Activated CD8-positive, alpha-beta T cell treated with anti-CD3 and anti-CD28 coated beads, Interleukin-2, amount 10 ng/mL, durations not matched to agents 7 days and 5 days (primary cell): ENCODE measurements around the gene GNG8. TPM values are rescaled to one million over a fixed set of nuclear protein-coding genes. Genes with fewer than 3 reads are reported as not detected.
"Not testable (repeated sequence)": the region's sequence is repeated elsewhere in the genome, so short reads cannot be mapped to it uniquely, and the experiment has no call there.

ENCODE experiments used
- ATAC-seq: fragments of 150-1000 bp; cut with Tn5 transposase; one replicate; pipeline ENCODE4 v1.10.0; 2021; ENCODE audit warnings: moderate library complexity
- CTCF ChIA-PET: fragments of 350-600 bp; sonication (Branson Sonifier 250); formaldehyde crosslinking; loops from one replicate; lab custom pipeline; 2021; ENCODE audit warnings: antibody characterized with exemption; lab: Charles Lee
- POLR2A ChIA-PET: fragments of 350-600 bp; sonication (Branson Sonifier 250); formaldehyde crosslinking; loops from one replicate; lab custom pipeline; 2021; ENCODE audit warnings: antibody characterized with exemption; lab: Charles Lee
- DNase-seq: peaks from one replicate; pipeline ENCODE4 v3.0.0-alpha.2; 2020
- H3K27ac Mint-ChIP-seq: one replicate; pipeline ENCODE4 v1.8.0; 2021; ENCODE audit warnings: mild to moderate bottlenecking, mixed read lengths
- H3K27me3 Mint-ChIP-seq: one replicate; pipeline ENCODE4 v1.8.0; 2021; ENCODE audit warnings: low read depth, mixed read lengths
- H3K36me3 Mint-ChIP-seq: one replicate; pipeline ENCODE4 v1.8.0; 2021; ENCODE audit warnings: low read depth, mixed read lengths
- H3K4me1 Mint-ChIP-seq: one replicate; pipeline ENCODE4 v1.8.0; 2021; ENCODE audit warnings: low read depth, mixed read lengths
- H3K4me3 Mint-ChIP-seq: one replicate; pipeline ENCODE4 v1.8.0; 2021; ENCODE audit warnings: mild to moderate bottlenecking, mixed read lengths
- H3K9me3 Mint-ChIP-seq: one replicate; pipeline ENCODE4 v1.8.0; 2022; ENCODE audit warnings: mixed read lengths; ENCODE audit not compliant: insufficient read depth
- total RNA-seq, 2 experiments: library from RNA; stranded (reverse); gene quantifications; one replicate each; pipeline ENCODE4 v1.2.3, GENCODE V29; 2021

Gene GNG8
- total RNA-seq, 2 experiments from 2014 or later: not detected

DNA sequence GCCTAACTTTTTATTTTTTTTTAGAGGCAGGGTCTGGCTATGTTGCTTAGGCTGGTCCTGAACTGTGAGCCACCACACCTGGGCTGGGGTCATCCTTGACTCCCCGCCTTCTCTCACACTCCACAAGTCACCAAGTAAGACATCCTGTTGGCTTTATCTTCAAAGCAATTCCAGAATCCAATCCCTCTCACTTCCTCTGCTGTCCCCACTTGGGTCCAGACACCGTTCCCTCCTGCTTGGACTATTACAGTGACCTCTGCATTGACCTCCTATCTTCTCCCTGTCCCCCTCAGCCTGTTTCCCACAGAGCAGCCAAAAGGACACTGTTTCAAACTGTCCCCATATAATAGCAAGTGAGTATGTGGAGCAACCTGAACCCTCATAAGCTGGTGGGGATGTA is 4.7 kb upstream of the GNG8 start:
- Mint-ChIP-seq H3K4me1 (peaks cover 10% of the 10 kb centered on the region), H3K27ac (no peak overlapping the region), H3K9me3 (no peaks in the 10 kb centered on the region), H3K36me3 (no peaks in the 10 kb centered on the region), H3K27me3 (peaks cover 18% of the 10 kb centered on the region), H3K4me3 (no peak overlapping the region)
- ChIA-PET CTCF (interaction anchor here (0.9 to 1.1 kb wide), 5 partner anchors 18 to 111 kb away, joined by 3 read pairs; no protein-coding TSS in a partner anchor), POLR2A (interaction anchor here (0.6 kb wide), 1 partner anchor 23 kb away, joined by 4 read pairs; no protein-coding TSS in a partner anchor)
- no peak for ATAC-seq
- no peak for DNase-seq

DNA sequence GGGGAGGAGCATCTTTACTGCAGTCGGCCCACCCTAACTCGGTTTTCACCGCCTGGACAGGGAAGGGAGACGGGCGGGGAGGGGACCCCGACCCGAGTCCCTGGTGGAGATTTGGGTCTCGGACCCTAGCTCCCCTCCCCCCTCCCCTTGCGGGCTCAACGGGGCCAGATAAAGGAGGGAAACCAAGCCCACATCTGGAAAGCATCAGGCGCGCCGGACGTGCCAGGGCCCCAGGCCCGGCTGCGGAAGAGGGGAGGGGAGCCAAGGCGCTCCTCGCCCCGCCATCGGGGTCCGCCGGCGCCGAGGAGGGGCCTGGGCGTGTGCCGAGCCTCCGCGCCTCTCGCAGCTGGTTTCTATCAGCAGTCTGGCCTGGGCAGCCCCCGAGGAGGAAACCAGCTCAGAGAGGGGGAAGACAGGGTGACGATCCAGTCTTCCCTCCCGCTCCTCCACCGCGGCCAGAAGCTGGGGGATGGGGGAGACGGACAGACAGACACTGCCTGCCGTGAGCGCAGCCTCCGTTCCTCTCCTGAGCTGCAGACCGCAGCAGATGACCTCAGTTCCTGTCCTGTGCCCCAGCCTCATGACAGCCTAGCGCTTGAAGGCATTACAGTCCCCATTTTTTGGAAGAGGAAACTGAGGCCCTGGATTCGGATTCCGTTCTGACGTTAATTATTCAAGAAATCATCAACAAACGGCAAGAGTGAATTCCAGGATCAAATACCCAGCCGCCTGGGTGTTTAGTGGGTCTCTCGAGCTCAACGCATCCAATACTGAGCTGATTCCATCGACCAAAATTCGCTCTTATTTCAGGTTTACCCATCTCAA is 3.6 kb upstream of the GNG8 start:
- POLR2A ChIA-PET: interaction anchor here (0.5 to 1.2 kb wide), 2 partner anchors 110 to 1745 kb away, joined by 3 to 4 read pairs; no protein-coding TSS in a partner anchor
- peak; percentile 68 for DNase-seq

DNA sequence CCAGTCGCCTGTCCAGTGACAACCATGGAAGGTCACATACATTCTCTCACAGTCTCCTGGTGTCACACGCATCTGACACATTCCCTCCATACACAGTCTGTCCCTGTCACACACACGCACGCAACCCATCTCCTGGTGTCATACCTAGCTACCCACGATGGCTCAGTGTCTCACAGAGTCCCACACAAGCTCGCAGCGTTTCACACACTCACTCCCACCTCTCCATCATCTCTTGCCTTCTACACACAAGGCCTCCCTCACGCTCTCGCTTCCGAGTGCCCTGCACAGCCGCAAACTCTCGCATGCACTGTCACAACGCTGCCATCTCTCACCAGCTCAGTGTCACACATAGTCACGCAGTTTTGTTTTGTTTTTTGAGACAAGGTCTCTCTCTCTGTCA is 1.2 kb upstream of the GNG8 start:
- DNase-seq: no peak

More for the DNA sequence above, 3.6 kb upstream of the GNG8 start:
- CTCF ChIA-PET: interaction anchor here (0.7 to 1.1 kb wide), 9 partner anchors 8 to 123 kb away, joined by 3 read pairs; no protein-coding TSS in a partner anchor
- peaks cover 13% of the 10 kb centered on the region for H3K27me3 Mint-ChIP-seq
- H3K4me3 Mint-ChIP-seq: no peak overlapping the region
- H3K4me1 Mint-ChIP-seq: peaks cover 14% of the 10 kb centered on the region
- ATAC-seq: no peak
- no peaks in the 10 kb centered on the region for H3K36me3 Mint-ChIP-seq
- no peaks in the 10 kb centered on the region for H3K9me3 Mint-ChIP-seq
- no peak overlapping the region for H3K27ac Mint-ChIP-seq

DNA sequence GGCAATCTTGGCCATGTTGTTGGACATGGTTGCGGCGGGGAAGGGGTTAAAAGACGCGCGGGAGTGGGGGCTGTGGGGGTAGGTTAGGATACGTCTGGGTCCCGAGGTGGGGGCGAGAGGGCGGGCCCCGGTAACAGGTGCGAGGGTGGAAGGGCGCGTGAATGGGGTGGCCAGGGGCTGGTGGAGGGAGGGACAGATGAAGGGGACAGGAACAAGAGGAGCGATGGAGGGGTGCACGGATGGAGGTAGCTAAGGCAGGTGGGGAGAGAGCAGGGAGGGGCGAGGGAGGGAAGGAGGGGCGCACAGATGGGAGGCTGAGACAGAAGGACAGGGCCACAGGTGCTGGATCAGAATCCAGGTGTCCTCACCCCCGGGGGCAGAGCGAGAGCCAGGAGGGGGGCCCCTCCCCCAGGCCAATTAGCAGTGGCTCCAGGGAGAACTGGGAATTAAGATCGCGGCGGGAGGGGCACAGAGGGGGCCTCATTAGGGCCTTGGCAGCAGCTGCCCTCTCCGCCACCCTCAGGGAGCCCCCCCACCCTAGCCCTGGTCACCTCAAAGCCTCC is 1.3 kb downstream of the GNG8 start:
- ATAC-seq (no peak), DNase-seq (no peak)
- Mint-ChIP-seq H3K27ac (no peak overlapping the region), H3K9me3 (no peaks in the 10 kb centered on the region), H3K36me3 (no peaks in the 10 kb centered on the region), H3K27me3 (peaks cover 2% of the 10 kb centered on the region), H3K4me3 (peak overlapping the region; percentile 39), H3K4me1 (peaks cover 27% of the 10 kb centered on the region)
- ChIA-PET CTCF (interaction anchor here (1.0 to 15.9 kb wide), 4 partner anchors 18 to 106 kb away, joined by 3 to 245 read pairs (median 18); partner anchors contain the start of gene DACT3), POLR2A (interaction anchor here (0.6 to 2.7 kb wide), 3 partner anchors 18 to 111 kb away, joined by 3 to 14 read pairs (median 4); no protein-coding TSS in a partner anchor)

More for the DNA sequence above, 1.2 kb upstream of the GNG8 start:
- CTCF ChIA-PET: interaction anchor here (0.7 to 2.2 kb wide), 7 partner anchors 11 to 77 kb away, joined by 3 to 21 read pairs (median 5); partner anchors contain the start of gene DACT3
- no peak overlapping the region for H3K4me3 Mint-ChIP-seq
- no peaks in the 10 kb centered on the region for H3K36me3 Mint-ChIP-seq
- H3K27ac Mint-ChIP-seq: no peak overlapping the region
- no peak for ATAC-seq
- POLR2A ChIA-PET: interaction anchor here (1.0 kb wide), 2 partner anchors 17 to 36 kb away, joined by 3 to 4 read pairs; partner anchors contain the start of gene CALM3
- peaks cover 10% of the 10 kb centered on the region for H3K27me3 Mint-ChIP-seq
- H3K9me3 Mint-ChIP-seq: no peaks in the 10 kb centered on the region
- peaks cover 29% of the 10 kb centered on the region for H3K4me1 Mint-ChIP-seq

DNA sequence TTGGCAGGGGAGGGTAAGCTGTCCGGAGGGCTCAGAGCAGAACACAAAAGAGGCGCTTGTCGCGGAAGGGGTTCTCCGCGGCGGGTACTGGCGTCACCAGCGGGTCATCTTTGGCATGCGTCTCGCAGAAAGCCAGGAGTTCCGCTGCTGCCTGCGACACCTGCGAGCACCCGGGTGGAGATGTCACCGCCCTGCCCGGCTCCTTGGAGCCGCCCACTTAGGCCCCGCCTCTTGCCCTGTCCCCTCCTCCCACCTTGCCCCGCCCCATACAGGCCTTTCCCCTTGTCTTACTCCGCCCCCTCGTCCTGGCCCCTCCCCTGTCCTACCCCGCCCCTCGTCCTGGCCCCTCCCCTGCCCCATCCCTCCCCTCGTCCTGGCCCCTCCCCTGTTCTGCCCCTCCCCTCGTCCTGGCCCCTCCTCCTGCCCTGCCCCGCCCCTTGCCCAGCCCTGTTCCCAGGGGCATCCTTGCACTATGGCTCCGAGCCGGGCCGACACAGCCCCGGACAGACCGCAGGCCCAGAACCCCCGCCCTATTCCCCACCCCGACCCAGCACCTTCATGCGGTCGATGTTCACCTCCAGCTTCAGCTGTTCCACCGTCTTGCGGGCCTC is 1.9 kb downstream of the GNG8 start:
- POLR2A ChIA-PET: interaction anchor here (1.3 to 2.7 kb wide), 4 partner anchors 10 to 23 kb away, joined by 4 to 14 read pairs (median 9); partner anchors contain the start of gene PTGIR
- Mint-ChIP-seq H3K4me3 (peak overlapping the region; percentile 73), H3K9me3 (no peaks in the 10 kb centered on the region), H3K36me3 (no peaks in the 10 kb centered on the region), H3K27me3 (peaks cover 2% of the 10 kb centered on the region), H3K27ac (peak overlapping the region; percentile 81), H3K4me1 (peaks cover 27% of the 10 kb centered on the region)
- ATAC-seq (peak; percentile 70), DNase-seq (peak; percentile 96)
- CTCF ChIA-PET: interaction anchor here (1.0 to 15.9 kb wide), 6 partner anchors 10 to 115 kb away, joined by 3 to 245 read pairs (median 4); partner anchors contain the start of gene DACT3

DNA sequence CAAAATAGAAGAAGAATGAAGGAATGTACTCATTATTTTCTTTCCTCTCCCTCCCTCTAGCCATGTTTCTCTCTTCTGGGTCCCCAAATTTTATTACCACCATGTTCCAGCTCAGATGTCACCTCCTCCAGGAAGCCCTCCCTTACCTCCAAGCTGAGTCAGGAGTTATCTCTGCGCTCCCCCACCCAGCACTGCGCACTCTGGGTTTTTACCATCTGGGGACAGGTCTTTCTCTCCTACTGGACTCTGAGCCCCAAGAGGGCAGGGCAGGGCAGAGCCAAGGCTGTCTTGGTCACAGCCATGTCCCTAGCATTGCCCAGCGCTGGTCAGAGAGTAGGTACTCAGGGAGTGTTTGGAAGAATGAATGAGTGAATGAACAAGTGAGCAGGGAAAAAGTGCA is 2.9 kb downstream of the GNG8 start:
- ATAC-seq: no peak
- peaks cover 2% of the 10 kb centered on the region for H3K27me3 Mint-ChIP-seq
- H3K36me3 Mint-ChIP-seq: no peaks in the 10 kb centered on the region
- H3K4me3 Mint-ChIP-seq: peak overlapping the region; percentile 73
- POLR2A ChIA-PET: interaction anchor here (1.0 to 2.7 kb wide), 6 partner anchors 9 to 32 kb away, joined by 3 to 14 read pairs (median 7); partner anchors contain the start of genes CALM3 and PTGIR
- CTCF ChIA-PET: interaction anchor here (1.1 to 15.9 kb wide), 6 partner anchors 9 to 116 kb away, joined by 3 to 245 read pairs (median 4); partner anchors contain the start of gene DACT3
- DNase-seq: no peak
- peak overlapping the region; percentile 81 for H3K27ac Mint-ChIP-seq
- H3K9me3 Mint-ChIP-seq: no peaks in the 10 kb centered on the region
- peaks cover 36% of the 10 kb centered on the region for H3K4me1 Mint-ChIP-seq

DNA sequence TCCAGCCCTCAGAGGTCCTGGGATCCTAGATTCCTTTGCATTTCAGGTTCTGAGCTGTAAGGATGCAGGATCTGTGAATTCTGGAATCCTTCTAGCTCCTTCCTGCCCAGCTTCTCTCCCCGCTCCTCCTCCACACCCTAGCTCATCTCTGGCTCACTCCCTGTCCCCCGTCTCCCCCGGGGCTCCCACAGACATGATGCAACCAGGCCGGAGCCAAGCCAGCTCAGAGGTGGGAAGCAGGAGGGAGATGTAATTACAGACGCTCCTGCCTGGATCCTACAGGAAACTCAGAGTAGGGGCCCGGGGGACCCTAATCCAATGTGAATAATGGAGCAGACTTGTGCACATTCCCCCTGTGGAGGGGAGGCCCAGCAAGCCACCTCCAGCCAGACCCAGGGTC is 4.5 kb downstream of the GNG8 start:
- ChIA-PET POLR2A (interaction anchor here (1.2 to 3.3 kb wide), 4 partner anchors 13 to 30 kb away, joined by 3 to 21 read pairs (median 6); no protein-coding TSS in a partner anchor), CTCF (interaction anchor here (0.7 to 15.9 kb wide), 5 partner anchors 8 to 122 kb away, joined by 3 to 245 read pairs (median 3); partner anchors contain the start of gene DACT3)
- DNase-seq: no peak
- no peaks in the 10 kb centered on the region for H3K36me3 Mint-ChIP-seq
- peaks cover 2% of the 10 kb centered on the region for H3K27me3 Mint-ChIP-seq
- no peak overlapping the region for H3K4me3 Mint-ChIP-seq
- no peak overlapping the region for H3K27ac Mint-ChIP-seq
- no peak for ATAC-seq
- H3K4me1 Mint-ChIP-seq: peaks cover 41% of the 10 kb centered on the region
- H3K9me3 Mint-ChIP-seq: no peaks in the 10 kb centered on the region

DNA sequence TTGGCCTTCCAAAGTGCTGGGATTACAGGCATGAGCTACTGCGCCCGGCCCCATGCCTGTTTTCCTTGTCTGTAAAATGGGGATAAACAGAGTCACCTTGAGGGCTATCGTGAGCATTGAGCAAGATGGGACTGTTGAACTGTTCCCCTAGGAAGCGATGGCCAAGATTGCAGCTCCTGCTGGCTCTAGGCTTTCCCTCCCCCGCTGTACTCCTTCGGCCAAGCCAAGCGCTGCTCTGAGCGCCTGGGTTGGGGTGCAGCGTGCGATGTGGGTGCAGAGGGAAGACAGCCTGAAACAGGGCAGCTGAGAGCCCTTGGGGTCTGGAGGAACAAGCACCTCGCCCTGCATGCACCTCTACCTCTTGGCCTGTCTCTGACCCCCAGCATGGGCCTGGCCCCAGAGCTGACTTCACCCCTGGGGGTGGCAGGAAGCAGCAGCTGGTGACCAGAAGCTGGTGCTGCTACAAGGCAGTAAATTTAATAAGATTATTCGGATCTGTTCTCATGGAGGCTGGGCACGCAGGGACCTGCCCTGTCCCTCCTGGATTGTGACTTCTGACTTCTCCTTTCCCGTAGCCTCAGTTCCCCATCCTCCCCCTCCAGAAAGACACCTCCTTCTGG is 5.3 kb downstream of the GNG8 start:
- Mint-ChIP-seq H3K36me3 (no peaks in the 10 kb centered on the region), H3K4me3 (no peak overlapping the region), H3K9me3 (no peaks in the 10 kb centered on the region), H3K4me1 (peaks cover 40% of the 10 kb centered on the region), H3K27me3 (peaks cover under 1% of the 10 kb centered on the region), H3K27ac (no peak overlapping the region)
- POLR2A ChIA-PET: interaction anchor here (1.0 to 3.3 kb wide), 4 partner anchors 9 to 29 kb away, joined by 3 to 21 read pairs (median 6); no protein-coding TSS in a partner anchor
- CTCF ChIA-PET: interaction anchor here (0.7 to 15.9 kb wide), 4 partner anchors 9 to 123 kb away, joined by 3 to 245 read pairs (median 17); partner anchors contain the start of gene DACT3
- ATAC-seq (no peak), DNase-seq (no peak)

DNA sequence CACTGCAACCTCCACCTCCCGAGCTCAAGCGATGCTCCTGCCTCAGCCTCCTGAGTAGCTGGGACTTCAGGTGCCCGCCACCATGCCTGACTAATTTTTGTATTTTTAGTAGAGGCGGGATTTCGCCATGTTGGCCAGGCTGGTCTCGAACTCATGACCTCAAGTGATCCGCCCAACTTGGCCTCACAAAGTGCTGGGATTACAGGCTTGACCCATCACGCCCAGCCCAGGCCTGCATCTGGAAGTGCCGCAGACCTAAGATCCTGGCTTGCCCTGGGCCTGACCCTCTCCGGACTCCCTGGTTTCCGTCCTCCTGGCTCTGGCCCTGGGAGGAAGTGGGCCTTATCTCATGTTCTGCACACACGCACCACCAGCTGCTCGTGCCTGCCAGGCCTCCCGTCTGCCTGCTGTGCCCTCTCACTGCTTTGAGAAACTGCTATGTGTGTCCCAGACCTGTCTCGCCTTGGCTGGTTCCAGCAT is 6.4 kb downstream of the GNG8 start:
- CTCF ChIA-PET: interaction anchor here (1.3 to 15.9 kb wide), 3 partner anchors 13 to 100 kb away, joined by 3 to 245 read pairs (median 13); partner anchors contain the start of gene DACT3
- Mint-ChIP-seq H3K27me3 (no peaks in the 10 kb centered on the region), H3K27ac (no peak overlapping the region), H3K36me3 (no peaks in the 10 kb centered on the region), H3K9me3 (no peaks in the 10 kb centered on the region), H3K4me3 (no peak overlapping the region), H3K4me1 (peaks cover 46% of the 10 kb centered on the region)
- POLR2A ChIA-PET: interaction anchor here (1.1 to 3.3 kb wide), 2 partner anchors 11 to 31 kb away, joined by 3 to 21 read pairs; partner anchors contain the start of gene DACT3
- no peak for ATAC-seq
- no peak for DNase-seq

DNA sequence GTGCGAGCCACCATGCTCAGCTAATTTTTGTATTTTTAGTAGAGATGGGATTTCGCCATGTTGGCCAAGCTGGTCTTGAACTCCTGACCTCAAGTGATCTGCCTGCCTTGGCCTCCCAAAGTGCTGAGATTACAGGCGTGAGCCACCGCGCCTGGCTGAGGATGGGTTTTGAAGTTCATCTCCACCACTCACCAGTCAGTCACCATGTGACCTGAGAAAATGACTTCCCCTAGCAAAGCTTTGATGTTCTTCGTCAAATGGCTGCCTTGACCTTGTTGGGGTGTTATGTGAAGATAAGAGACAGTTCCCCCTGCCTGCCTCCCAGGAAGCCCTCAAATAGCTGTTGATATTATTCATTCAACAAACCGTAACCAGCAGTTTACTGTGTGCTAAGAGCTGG is 7.0 kb downstream of the GNG8 start:
- Mint-ChIP-seq H3K4me1 (peaks cover 48% of the 10 kb centered on the region), H3K27ac (peak overlapping the region; percentile 20)
- ChIA-PET POLR2A (interaction anchor here (0.6 to 3.3 kb wide), 3 partner anchors 10 to 51 kb away, joined by 3 to 21 read pairs (median 3); partner anchors contain the start of gene DACT3), CTCF (interaction anchor here (1.3 to 15.9 kb wide), 3 partner anchors 12 to 99 kb away, joined by 3 to 245 read pairs (median 13); partner anchors contain the start of gene DACT3)
- H3K36me3 Mint-ChIP-seq, H3K27me3 Mint-ChIP-seq, H3K9me3 Mint-ChIP-seq, ATAC-seq, H3K4me3 Mint-ChIP-seq, DNase-seq: not testable (repeated sequence)
